Lower leg skin (tissue), 3 donors: ENCODE results near the gene PCDHGB2.

ENCODE experiments used
- CTCF ChIP-seq, 3 donors: fragments of 450-650 bp; IDR thresholded peaks; one replicate each; pipeline ENCODE4 v1.5.1; 2016; ENCODE audit warnings: antibody characterized with exemption in 3 of 3, mild to moderate bottlenecking in 3 of 3, moderate library complexity in 2 of 3
- POLR2A ChIP-seq, 2 donors: fragments of 450-650 bp; IDR thresholded peaks; one replicate each; pipeline ENCODE4 v1.6.1; 2016 to 2017; ENCODE audit warnings: antibody characterized with exemption in 2 of 2, mild to moderate bottlenecking in 1 of 2, moderate library complexity in 1 of 2

GRCh38 chr5:141328231-141328630 lies 31.6 kb upstream of the PCDHGB2 start:
- no peak for TF ChIP-seq CTCF (IDR thresholded peaks at IDR 0.05)
- no peak for TF ChIP-seq POLR2A (IDR thresholded peaks at IDR 0.05)
